A549 (cell line): ENCODE results near the gene SSH2.

Source experiments
- BHLHE40 ChIP-seq: IDR thresholded peaks from 2 replicates; pipeline ENCODE4 v1.6.1; 2012; ENCODE audit warnings: low read depth, low read length, inconsistent platforms
- CBX8 ChIP-seq: fragments of 200-600 bp; sonication (generic); IDR thresholded peaks from 2 replicates; pipeline ENCODE4 v1.6.1; 2016
- CHD4 ChIP-seq: fragments of 200-600 bp; sonication (generic); IDR thresholded peaks from 2 replicates; pipeline ENCODE4 v1.6.1; 2016; ENCODE audit warnings: antibody characterized with exemption, mild to moderate bottlenecking, borderline replicate concordance
- CTCF ChIP-seq: fragments of >200 bp; sonication (Bioruptor Twin); formaldehyde crosslinking; IDR thresholded peaks from 3 replicates; pipeline ENCODE4 v1.5.1; 2016
- HDAC2 ChIP-seq: fragments of 200-600 bp; sonication (generic); IDR thresholded peaks from 2 replicates; pipeline ENCODE4 v1.6.1; 2016
- MAFK ChIP-seq: fragments of 450-650 bp; IDR thresholded peaks from 2 replicates; pipeline ENCODE4 v1.6.1; 2014; ENCODE audit not compliant: partially characterized antibody
- PHF8 ChIP-seq: fragments of 200-600 bp; sonication (generic); IDR thresholded peaks from 2 replicates; pipeline ENCODE4 v1.6.1; 2016; ENCODE audit warnings: low read depth, mild to moderate bottlenecking, antibody characterized with exemption, moderate library complexity, borderline replicate concordance
- POLR2A ChIP-seq: IDR thresholded peaks from 2 replicates; pipeline ENCODE4 v1.6.1; 2012; ENCODE audit warnings: mild to moderate bottlenecking, low read length
- POLR2AphosphoS2 ChIP-seq: conservative IDR thresholded peaks from 2 replicates; pipeline ENCODE4 v1.6.1; 2012; ENCODE audit warnings: low read length, improper control_type of control experiment, inconsistent platforms
- REST ChIP-seq: fragments of 200-600 bp; sonication (generic); IDR thresholded peaks from 2 replicates; pipeline ENCODE4 v1.6.1; 2016; ENCODE audit warnings: antibody characterized with exemption, mild to moderate bottlenecking, moderate library complexity
- TF ChIP-seq, protein P1 (sequence below): IDR thresholded peaks from 2 replicates; pipeline ENCODE4 v1.6.1; 2012

- TF ChIP-seq CTCF = no peak
- no peak for TF ChIP-seq REST
- TF ChIP-seq CHD4 = no peak
- no peak for TF ChIP-seq POLR2A
- no peak for TF ChIP-seq HDAC2
- TF ChIP-seq, protein P1, sequence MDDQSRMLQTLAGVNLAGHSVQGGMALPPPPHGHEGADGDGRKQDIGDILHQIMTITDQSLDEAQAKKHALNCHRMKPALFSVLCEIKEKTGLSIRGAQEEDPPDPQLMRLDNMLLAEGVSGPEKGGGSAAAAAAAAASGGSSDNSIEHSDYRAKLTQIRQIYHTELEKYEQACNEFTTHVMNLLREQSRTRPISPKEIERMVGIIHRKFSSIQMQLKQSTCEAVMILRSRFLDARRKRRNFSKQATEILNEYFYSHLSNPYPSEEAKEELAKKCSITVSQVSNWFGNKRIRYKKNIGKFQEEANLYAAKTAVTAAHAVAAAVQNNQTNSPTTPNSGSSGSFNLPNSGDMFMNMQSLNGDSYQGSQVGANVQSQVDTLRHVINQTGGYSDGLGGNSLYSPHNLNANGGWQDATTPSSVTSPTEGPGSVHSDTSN = no peak
- no peak for TF ChIP-seq PHF8
- no peak for TF ChIP-seq POLR2AphosphoS2
- no peak for TF ChIP-seq BHLHE40
- TF ChIP-seq MAFK = no peak
- no peak for TF ChIP-seq CBX8
Measured at GRCh38 chr17:29710520-29710884, 219.5 kb downstream of the SSH2 start.
